WI38 (cell line): ENCODE data around the gene FBXL7.

ENCODE experiments used
- H3K4me3 ChIP-seq: 2 replicates; pipeline ENCODE4 v1.5.1; 2011; ENCODE audit warnings: low read depth, mild to moderate bottlenecking, control low read depth, low read length
- TF ChIP-seq, protein P1 (sequence below): IDR thresholded peaks from 2 replicates; pipeline ENCODE4 v1.5.1; 2012; ENCODE audit warnings: low read depth, mild to moderate bottlenecking, control low read depth, low read length

The FBXL7 gene

DNA sequence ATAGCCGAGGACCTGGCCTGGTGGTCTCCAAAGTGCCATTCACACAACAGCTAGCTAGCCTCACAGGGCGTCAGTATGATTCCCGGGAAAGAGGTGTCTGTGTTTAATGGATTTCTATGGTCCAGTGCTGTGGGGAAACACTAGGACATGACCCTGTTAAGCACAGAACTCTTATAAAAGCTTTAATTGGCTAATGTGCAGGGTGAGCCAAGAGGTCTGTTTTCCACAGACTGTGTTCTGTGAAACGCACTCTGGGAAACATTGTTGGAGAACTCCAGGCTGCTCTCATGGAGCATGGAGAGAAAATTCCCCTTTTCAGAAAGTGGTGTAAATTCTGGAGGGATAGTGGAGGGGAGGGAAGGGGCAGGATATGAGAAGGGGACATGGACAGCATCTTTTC is 331.4 kb downstream of the FBXL7 start:
- H3K4me3 ChIP-seq = no peak overlapping the region
- TF ChIP-seq, protein P1, sequence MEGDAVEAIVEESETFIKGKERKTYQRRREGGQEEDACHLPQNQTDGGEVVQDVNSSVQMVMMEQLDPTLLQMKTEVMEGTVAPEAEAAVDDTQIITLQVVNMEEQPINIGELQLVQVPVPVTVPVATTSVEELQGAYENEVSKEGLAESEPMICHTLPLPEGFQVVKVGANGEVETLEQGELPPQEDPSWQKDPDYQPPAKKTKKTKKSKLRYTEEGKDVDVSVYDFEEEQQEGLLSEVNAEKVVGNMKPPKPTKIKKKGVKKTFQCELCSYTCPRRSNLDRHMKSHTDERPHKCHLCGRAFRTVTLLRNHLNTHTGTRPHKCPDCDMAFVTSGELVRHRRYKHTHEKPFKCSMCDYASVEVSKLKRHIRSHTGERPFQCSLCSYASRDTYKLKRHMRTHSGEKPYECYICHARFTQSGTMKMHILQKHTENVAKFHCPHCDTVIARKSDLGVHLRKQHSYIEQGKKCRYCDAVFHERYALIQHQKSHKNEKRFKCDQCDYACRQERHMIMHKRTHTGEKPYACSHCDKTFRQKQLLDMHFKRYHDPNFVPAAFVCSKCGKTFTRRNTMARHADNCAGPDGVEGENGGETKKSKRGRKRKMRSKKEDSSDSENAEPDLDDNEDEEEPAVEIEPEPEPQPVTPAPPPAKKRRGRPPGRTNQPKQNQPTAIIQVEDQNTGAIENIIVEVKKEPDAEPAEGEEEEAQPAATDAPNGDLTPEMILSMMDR = no peak

DNA sequence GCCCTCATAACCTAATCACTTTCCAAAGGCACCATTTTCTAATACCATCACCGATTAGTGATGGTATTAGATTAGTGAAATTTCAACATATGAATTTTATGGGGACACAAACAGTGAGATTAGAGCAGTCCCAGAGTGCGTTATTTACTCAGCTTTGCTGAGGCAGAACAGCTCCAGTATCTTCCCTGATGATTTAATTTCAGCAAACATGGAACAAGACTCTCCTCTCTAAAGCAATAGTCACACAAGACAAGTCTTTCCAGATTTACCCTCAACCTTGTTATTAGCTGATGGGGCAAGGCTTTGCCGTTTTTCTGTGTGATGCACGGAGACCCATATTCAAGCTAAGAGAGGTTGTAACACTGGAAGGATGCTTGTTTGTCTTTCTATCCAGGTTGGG is 333.4 kb downstream of the FBXL7 start:
- H3K4me3 ChIP-seq = no peak overlapping the region
- TF ChIP-seq, protein P1 = no peak

DNA sequence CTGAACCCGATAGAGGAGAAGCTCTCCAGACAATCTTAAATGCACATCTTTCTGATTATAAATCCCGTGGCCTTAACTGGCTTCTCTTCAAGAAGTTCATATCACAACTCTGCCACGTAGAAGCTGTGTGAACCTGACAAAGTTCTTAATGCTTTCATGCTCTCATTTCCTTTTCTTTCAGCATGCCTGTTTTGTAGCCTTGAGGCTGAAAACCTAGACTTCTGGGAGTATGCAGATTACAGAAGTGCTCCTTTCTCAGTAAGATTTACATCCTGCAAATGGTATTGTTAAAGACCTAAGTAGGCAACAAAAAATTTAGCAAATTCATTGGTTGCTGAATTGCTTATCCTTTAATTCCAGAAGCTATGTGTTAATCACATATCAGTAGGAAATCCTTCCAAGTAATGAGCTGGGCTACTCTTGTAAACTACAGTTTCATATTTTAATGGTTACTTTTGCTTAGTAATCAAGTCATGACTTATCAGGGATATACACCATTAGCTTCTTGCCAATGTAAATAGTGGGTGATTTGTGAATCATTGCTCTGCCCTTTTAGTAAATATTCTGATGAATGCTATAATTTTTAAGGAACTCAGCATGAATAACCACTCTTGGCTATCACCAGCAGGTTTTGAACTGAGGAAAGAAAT is 334.7 kb downstream of the FBXL7 start:
- H3K4me3 ChIP-seq = no peak overlapping the region
- TF ChIP-seq, protein P1 = no peak

DNA sequence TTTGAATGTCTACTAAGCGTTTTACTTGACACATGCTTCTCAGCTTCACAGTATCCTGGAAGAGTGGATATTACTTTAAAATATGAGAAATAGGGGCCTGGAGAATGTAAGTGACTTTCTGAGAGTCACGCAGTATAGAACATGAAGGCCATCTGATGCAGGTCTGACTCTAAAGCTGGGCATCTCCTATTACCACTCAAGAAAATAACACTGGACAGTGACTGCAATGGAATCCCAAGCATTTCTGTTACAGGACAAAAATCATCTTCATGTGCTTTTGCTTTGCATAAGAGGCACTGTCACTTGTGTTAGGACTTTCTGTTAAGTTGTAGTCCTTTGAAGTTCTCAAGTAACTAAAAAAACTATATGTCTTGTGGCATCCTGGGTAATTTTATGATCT is 335.5 kb downstream of the FBXL7 start:
- no peak overlapping the region for H3K4me3 ChIP-seq
- TF ChIP-seq, protein P1 = no peak

DNA sequence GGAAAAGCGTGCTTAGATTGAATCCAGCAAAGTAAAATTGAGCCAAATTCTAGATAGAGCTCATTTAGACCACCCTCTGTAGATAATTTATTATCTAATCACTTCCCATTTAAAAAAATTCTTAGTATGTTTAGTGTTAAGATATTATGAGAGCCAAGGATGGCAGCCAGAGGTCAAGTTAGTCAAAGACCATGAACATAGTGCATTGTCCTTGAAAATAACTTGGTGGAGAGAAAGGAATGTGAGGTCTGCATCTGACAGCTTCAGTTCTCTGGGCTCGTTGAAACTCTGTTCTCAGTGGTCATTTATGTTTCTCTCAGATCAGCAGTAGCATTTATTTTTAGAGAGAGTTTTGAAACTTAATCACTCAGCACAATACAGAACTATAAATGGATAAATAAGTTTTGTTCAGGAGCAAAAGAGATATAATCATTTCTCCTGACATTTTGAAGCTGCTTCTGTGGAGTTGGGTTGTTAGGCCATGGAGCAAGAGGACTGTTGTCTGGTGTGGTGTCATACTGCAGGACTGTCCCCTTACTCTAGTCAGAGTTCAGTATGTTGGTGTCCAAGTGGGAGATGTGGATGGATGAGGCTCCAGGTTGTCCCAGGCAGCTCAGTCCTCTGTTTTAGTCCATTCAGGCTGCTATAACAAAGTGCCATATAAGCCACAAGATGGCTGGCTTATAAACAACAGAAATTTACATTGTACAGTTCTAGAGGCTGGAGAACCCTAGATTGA is 337.7 kb downstream of the FBXL7 start:
- TF ChIP-seq, protein P1 = no peak
- H3K4me3 ChIP-seq = no peak overlapping the region

DNA sequence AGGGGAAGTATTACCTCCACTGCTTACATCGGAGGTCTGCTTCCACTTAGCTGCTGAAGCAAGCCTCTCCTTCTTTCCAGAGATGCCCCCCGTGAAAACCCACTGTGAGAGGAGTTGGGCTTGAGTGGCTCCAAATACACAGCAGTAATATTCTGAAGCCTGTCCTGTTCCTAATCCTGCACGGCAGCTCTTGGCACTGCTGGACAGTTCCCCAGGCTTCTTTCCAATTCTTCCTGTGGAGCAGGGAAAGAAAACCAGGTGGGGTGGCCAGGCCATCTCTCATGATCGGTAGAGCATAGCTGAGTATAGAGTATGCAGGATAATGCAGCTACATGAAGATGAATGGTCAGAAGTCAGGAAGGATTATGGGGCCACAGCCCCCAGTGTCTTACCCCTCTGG is 344.3 kb downstream of the FBXL7 start:
- TF ChIP-seq, protein P1 = no peak
- no peak overlapping the region for H3K4me3 ChIP-seq

DNA sequence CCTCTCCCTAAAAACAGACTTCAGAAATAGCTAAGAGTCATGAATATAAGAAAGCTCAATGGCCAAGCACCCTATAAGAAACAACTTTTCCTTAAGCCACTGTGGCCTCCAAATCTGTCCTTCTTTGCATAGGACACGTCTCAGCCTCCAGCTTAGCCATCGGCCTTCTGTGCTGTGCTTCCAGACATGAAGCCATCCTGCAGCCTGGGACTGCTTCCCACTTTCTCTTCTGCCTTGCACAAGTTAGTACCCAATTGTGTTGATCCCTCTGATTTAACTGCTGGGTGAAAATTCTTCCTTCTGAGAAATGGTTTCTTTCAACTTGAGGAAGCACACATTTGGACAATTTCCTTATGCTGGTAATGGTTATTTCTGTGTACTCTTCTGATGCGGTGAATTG is 344.9 kb downstream of the FBXL7 start:
- TF ChIP-seq, protein P1 = no peak
- no peak overlapping the region for H3K4me3 ChIP-seq
